A549 (cell line): ENCODE measurements around the gene SYNE4. TPM values are rescaled to one million over a fixed set of nuclear protein-coding genes. Genes with fewer than 3 reads are reported as not detected.

Source experiments
- ATAC-seq, 2 experiments: fragments of 200-7000 bp in 1 of 2; fragments of >200 bp in 1 of 2; cut with Nextera tagmentation in 1 of 2; cut with Tn5 transposase in 1 of 2; 3 replicates each; pipeline versions ENCODE4 v1.8.0 to v1.9.1; 2018 to 2020; ENCODE audit warnings: mild to moderate bottlenecking in 1 of 2, moderate library complexity in 1 of 2
- CTCF ChIA-PET: fragments of 300-600 bp; sonication (Branson Sonifier 250); formaldehyde crosslinking; extraction: SDS; loops from one replicate; lab custom pipeline; 2021; ENCODE audit warnings: antibody characterized with exemption, inconsistent platforms; lab: Yijun Ruan, JAX
- POLR2A ChIA-PET: fragments of 350-600 bp; formaldehyde crosslinking; extraction: SDS; loops from one replicate; lab custom pipeline; 2021; ENCODE audit warnings: antibody characterized with exemption, inconsistent platforms; lab: Yijun Ruan, JAX
- DNase-seq, 2 experiments: peaks; one replicate each; pipeline versions ENCODE4 v3.0.0 to v3.0.0-alpha.2; 2011 to 2016; ENCODE audit warnings: low read depth in 1 of 2, low spot score in 1 of 2
- FAIRE-seq: peaks from 2 replicates; lab custom pipeline; 2011; peaks lifted over from hg19 to GRCh38; lab: Jason Lieb, UNC
- H3K27ac ChIP-seq, 2 experiments: fragments of >200 bp; sonication (Bioruptor Twin); formaldehyde crosslinking; 3 replicates each; pipeline ENCODE4 v1.5.1; 2016 to 2017
- H3K4me1 ChIP-seq: fragments of >200 bp; sonication (Bioruptor Twin); formaldehyde crosslinking; 3 replicates; pipeline ENCODE4 v1.6.1; 2016
- H3K4me2 ChIP-seq: fragments of >200 bp; sonication (Bioruptor Twin); formaldehyde crosslinking; 3 replicates; pipeline ENCODE4 v1.6.1; 2016
- H3K4me3 ChIP-seq: fragments of >200 bp; sonication (Bioruptor Twin); formaldehyde crosslinking; 3 replicates; pipeline ENCODE4 v1.5.1; 2016
- H3K9me3 ChIP-seq: fragments of >200 bp; sonication (Bioruptor Twin); formaldehyde crosslinking; 3 replicates; pipeline ENCODE4 v1.6.1; 2016
- CBX8 ChIP-seq: fragments of 200-600 bp; sonication (generic); IDR thresholded peaks from 2 replicates; pipeline ENCODE4 v1.6.1; 2016
- CEBPB ChIP-seq, 2 experiments: fragments of >200 bp in 1 of 2; sonication (Bioruptor Twin) in 1 of 2; formaldehyde crosslinking in 1 of 2; IDR thresholded peaks; 2 replicates each; pipeline ENCODE4 v1.6.1; 2012 to 2016
- CHD4 ChIP-seq: fragments of 200-600 bp; sonication (generic); IDR thresholded peaks from 2 replicates; pipeline ENCODE4 v1.6.1; 2016; ENCODE audit warnings: antibody characterized with exemption, mild to moderate bottlenecking, borderline replicate concordance
- EHF ChIP-seq: fragments of 250-450 bp; sonication (Bioruptor Pico); IDR thresholded peaks from 2 replicates; pipeline ENCODE4 v1.5.0; 2020; ENCODE audit warnings: mild to moderate bottlenecking
- EHMT2 ChIP-seq: fragments of 200-600 bp; sonication (generic); IDR thresholded peaks from 2 replicates; pipeline ENCODE4 v1.6.1; 2016; ENCODE audit warnings: antibody characterized with exemption, low read depth, mild to moderate bottlenecking, moderate library complexity
- ESRRA ChIP-seq: fragments of 150-350 bp; IDR thresholded peaks from 2 replicates; pipeline ENCODE4 v1.6.1; 2014; ENCODE audit warnings: mild to moderate bottlenecking, low read length, borderline replicate concordance
- FOSB ChIP-seq: fragments of 250-450 bp; sonication (Bioruptor Pico); IDR thresholded peaks from 2 replicates; pipeline ENCODE4 v1.5.0; 2020; ENCODE audit warnings: mild to moderate bottlenecking, moderate library complexity
- FOSL2 ChIP-seq, 2 experiments: fragments of 450-650 bp in 1 of 2; fragments of >200 bp in 1 of 2; sonication (Bioruptor Twin) in 1 of 2; formaldehyde crosslinking; IDR thresholded peaks; 2 replicates each; pipeline versions ENCODE4 v1.5.0 to v1.6.1; 2016 to 2020; ENCODE audit warnings: mild to moderate bottlenecking in 1 of 2, moderate library complexity in 1 of 2
- GATA3 ChIP-seq: IDR thresholded peaks from 2 replicates; pipeline ENCODE4 v1.6.1; 2012; ENCODE audit warnings: borderline replicate concordance
- JUN ChIP-seq, 2 experiments: fragments of >200 bp; sonication (Bioruptor Twin); formaldehyde crosslinking; IDR thresholded peaks; 2 replicates in 1 of 2; 3 replicates in 1 of 2; pipeline ENCODE4 v1.6.1; 2016 to 2017
- KDM5A ChIP-seq: fragments of 200-600 bp; sonication (generic); IDR thresholded peaks from 2 replicates; pipeline ENCODE4 v1.6.1; 2016; ENCODE audit warnings: antibody characterized with exemption, mild to moderate bottlenecking
- NR3C1 ChIP-seq: fragments of >200 bp; sonication (Bioruptor Twin); formaldehyde crosslinking; IDR thresholded peaks from 3 replicates; pipeline ENCODE4 v1.6.1; 2017
- PHF8 ChIP-seq: fragments of 200-600 bp; sonication (generic); IDR thresholded peaks from 2 replicates; pipeline ENCODE4 v1.6.1; 2016; ENCODE audit warnings: low read depth, mild to moderate bottlenecking, antibody characterized with exemption, moderate library complexity, borderline replicate concordance
- RAD21 ChIP-seq, 2 experiments: fragments of >200 bp in 1 of 2; sonication (Bioruptor Twin) in 1 of 2; formaldehyde crosslinking in 1 of 2; IDR thresholded peaks in 1 of 2; conservative IDR thresholded peaks in 1 of 2; 2 replicates in 1 of 2; 3 replicates in 1 of 2; pipeline ENCODE4 v1.6.1; 2012 to 2018; ENCODE audit warnings: inconsistent platforms in 1 of 2
- RARB ChIP-seq: fragments of 250-450 bp; sonication (Bioruptor Pico); IDR thresholded peaks from 2 replicates; pipeline ENCODE4 v1.8.0; 2021; ENCODE audit warnings: mild to moderate bottlenecking, moderate library complexity
- RFX5 ChIP-seq: fragments of 450-650 bp; IDR thresholded peaks from 2 replicates; pipeline ENCODE4 v1.7.1; 2014; ENCODE audit warnings: antibody characterized with exemption, mild to moderate bottlenecking, moderate library complexity
- SMC3 ChIP-seq: fragments of >200 bp; sonication (Bioruptor Twin); formaldehyde crosslinking; IDR thresholded peaks from 3 replicates; pipeline ENCODE4 v1.6.1; 2018; ENCODE audit warnings: inconsistent platforms
- SREBF2 ChIP-seq: fragments of 450-650 bp; IDR thresholded peaks from 2 replicates; pipeline ENCODE4 v1.6.1; 2014; ENCODE audit warnings: mild to moderate bottlenecking, moderate library complexity
- USF2 ChIP-seq: fragments of 450-650 bp; IDR thresholded peaks from 2 replicates; pipeline ENCODE4 v1.6.1; 2014; ENCODE audit warnings: antibody characterized with exemption
- ZC3H11A ChIP-seq: fragments of 450-650 bp; IDR thresholded peaks from 2 replicates; pipeline ENCODE4 v1.6.1; 2014; ENCODE audit warnings: antibody characterized with exemption, mild to moderate bottlenecking
- ZSCAN20 ChIP-seq: fragments of 250-450 bp; sonication (Bioruptor Pico); IDR thresholded peaks from 2 replicates; pipeline ENCODE4 v1.8.0; 2022; ENCODE audit warnings: mild to moderate bottlenecking, moderate library complexity
- WGBS: methylation state at CpG from one replicate; pipeline ENCODE4 v1.1.6; 2017; ENCODE audit errors: missing lambda C conversion rate; 5-methylcytosine and 5-hydroxymethylcytosine counted together
- polyA plus RNA-seq, 4 experiments: library from polyadenylated mRNA; depleted of rRNA in 3 of 4; stranded (reverse); fragments of >200 nt; fragmentation: RNase III in 1 of 4; extraction: RNeasy Plus Mini Kit Qiagen cat#74134 plus additional on column Dnase treatment in 1 of 4; gene quantifications; 2 replicates in 3 of 4; 3 replicates in 1 of 4; pipeline ENCODE4 v1.2.3, GENCODE V29; 2011 to 2017
- TF ChIP-seq, protein P1 (sequence below): fragments of 200-600 bp; sonication (generic); IDR thresholded peaks from 2 replicates; pipeline ENCODE4 v1.6.1; 2016; ENCODE audit warnings: antibody characterized with exemption, mild to moderate bottlenecking, moderate library complexity
- TF ChIP-seq, protein P2 (sequence below): IDR thresholded peaks from 2 replicates; pipeline ENCODE4 v1.6.1; 2012; ENCODE audit warnings: low read depth, borderline replicate concordance
- TF ChIP-seq, protein P3 (sequence below): fragments of 150-350 bp; IDR thresholded peaks from 2 replicates; pipeline ENCODE4 v1.6.1; 2014; ENCODE audit warnings: low read depth, mild to moderate bottlenecking, low read length

SYNE4 gene
- polyA plus RNA-seq, 2 of the 4 experiments (the other 2 are of a cell fraction) = 0.37 to 0.56 TPM

DNA sequence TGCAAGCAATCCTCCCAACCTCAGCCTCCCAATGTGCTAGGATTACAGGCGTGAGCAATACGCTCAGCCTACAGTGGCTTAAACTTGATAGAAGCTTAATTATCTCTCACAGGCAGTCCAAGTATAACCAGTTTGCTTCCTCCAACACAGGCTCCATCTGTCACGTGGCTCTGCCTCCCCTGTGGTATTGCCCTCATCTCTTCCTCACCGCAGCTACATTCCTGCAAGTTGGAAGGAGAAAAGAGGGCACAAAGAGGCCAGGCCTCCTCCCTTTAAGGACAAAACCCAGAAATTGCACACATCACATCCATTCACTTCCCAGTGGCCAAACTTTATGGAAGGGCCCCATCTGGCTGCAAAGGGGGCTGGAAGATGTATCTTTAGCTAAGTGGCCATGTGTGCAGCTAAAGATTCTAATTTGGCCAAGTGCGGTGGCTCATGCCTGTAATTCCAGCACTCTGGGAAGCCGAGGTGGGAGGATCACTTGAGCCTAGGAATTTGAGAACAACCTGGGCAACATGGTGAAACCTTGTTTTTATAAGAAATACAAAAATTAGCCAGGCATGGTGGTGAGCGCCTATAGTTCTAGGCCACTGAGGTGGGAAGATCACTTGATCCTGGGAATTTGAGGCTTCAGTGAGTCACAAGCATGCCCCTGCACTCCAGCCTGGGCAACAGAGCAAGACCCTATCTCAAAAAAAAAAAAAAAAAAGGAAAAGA, 16.7 kb downstream of the SYNE4 start:
- no peak for ATAC-seq
- 71% methylated on average over 7 of the region's 7 CpGs for WGBS
- CTCF ChIA-PET = interaction anchor here (0.9 to 2.5 kb wide), 10 partner anchors 10 to 177 kb away, joined by 3 to 10 read pairs (median 5); partner anchors contain the start of gene ALKBH6
- TF ChIP-seq, protein P1, sequence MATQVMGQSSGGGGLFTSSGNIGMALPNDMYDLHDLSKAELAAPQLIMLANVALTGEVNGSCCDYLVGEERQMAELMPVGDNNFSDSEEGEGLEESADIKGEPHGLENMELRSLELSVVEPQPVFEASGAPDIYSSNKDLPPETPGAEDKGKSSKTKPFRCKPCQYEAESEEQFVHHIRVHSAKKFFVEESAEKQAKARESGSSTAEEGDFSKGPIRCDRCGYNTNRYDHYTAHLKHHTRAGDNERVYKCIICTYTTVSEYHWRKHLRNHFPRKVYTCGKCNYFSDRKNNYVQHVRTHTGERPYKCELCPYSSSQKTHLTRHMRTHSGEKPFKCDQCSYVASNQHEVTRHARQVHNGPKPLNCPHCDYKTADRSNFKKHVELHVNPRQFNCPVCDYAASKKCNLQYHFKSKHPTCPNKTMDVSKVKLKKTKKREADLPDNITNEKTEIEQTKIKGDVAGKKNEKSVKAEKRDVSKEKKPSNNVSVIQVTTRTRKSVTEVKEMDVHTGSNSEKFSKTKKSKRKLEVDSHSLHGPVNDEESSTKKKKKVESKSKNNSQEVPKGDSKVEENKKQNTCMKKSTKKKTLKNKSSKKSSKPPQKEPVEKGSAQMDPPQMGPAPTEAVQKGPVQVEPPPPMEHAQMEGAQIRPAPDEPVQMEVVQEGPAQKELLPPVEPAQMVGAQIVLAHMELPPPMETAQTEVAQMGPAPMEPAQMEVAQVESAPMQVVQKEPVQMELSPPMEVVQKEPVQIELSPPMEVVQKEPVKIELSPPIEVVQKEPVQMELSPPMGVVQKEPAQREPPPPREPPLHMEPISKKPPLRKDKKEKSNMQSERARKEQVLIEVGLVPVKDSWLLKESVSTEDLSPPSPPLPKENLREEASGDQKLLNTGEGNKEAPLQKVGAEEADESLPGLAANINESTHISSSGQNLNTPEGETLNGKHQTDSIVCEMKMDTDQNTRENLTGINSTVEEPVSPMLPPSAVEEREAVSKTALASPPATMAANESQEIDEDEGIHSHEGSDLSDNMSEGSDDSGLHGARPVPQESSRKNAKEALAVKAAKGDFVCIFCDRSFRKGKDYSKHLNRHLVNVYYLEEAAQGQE = no peak
- TF ChIP-seq EHF (CRISPR knock-in tag) (no peak), RARB (CRISPR knock-in tag) (no peak), ZSCAN20 (CRISPR knock-in tag) (no peak), PHF8 (no peak), USF2 (no peak), EHMT2 (no peak)
- POLR2A ChIA-PET = interaction anchor here (0.5 to 0.8 kb wide), 2 partner anchors 62 to 139 kb away, joined by 4 to 6 read pairs; partner anchors contain the start of gene THAP8
- DNase-seq = no peak
- no peak overlapping the region for H3K27ac ChIP-seq
- H3K4me2 ChIP-seq = no peak overlapping the region
- H3K4me3 ChIP-seq = no peak overlapping the region
- H3K4me1 ChIP-seq = peaks cover 15% of the 10 kb centered on the region
- FAIRE-seq = no peak
- H3K9me3 ChIP-seq = peaks cover 9% of the 10 kb centered on the region; the same call in 2 of the 3 replicates

DNA sequence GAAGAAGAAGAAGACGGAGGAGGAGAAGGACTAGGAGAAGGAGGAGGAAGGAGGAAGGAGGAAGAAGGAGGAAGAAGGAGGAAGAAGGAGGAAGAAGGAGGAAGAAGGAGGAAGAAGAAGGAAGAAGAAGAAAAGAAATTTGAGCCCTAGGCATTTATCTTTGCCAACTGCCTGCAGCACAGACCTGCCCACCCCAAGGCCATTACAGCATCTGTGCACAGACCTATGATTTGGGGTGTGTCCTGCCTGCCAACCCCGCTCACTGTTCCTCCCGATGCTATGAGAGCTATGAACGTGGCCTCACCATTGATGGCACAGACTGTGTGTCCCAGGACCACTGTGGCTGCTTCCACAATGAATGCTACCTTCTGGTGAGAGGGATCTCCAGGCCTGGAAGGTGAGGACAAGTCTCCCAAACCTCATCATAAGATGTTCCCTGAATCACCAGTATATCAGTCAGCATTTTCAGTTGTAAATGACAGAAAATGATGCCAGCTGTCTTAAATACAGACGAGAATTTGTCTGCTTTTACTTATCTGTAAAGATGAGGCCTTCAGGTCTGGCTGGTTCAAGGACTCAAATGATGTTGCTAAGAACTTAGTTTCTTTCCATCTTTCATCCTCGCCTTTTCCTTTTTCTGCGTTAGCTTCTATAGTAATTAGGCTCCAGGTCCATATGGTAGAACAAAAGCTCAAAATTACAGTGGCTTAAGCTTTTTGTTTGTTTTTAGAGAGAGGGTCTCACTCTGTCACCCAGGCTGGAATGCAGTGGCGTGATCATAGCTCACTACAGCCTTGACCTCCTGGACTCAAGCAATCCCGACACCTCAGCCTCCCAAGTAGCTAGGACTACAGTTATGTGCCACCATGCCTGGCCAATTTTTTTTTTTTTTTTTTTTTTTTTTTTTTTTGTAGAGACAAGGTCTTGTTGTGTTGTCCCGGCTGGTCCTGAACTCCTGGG, 17.6 kb downstream of the SYNE4 start:
- peaks cover 7% of the 10 kb centered on the region for H3K4me1 ChIP-seq
- H3K4me2 ChIP-seq = no peak overlapping the region
- no peak overlapping the region for H3K4me3 ChIP-seq
- TF ChIP-seq RAD21 (conservative IDR thresholded peaks at IDR 0.05 in 1 of 2, IDR thresholded peaks at IDR 0.05 in 1 of 2) = no peak
- no peak for TF ChIP-seq EHF (CRISPR knock-in tag)
- TF ChIP-seq RARB (CRISPR knock-in tag) = no peak
- no peak for TF ChIP-seq CEBPB (IDR thresholded peaks at IDR 0.05)
- no peak for TF ChIP-seq JUN (IDR thresholded peaks at IDR 0.05)
- TF ChIP-seq NR3C1 = no peak
- TF ChIP-seq CHD4 = no peak
- no peak for TF ChIP-seq CBX8
- DNase-seq = no peak
- ATAC-seq = no peak
- H3K9me3 ChIP-seq = peaks cover 9% of the 10 kb centered on the region; the same call in 2 of the 3 replicates
- no peak overlapping the region for H3K27ac ChIP-seq
- peak; percentile 85 for FAIRE-seq
- WGBS = 59% methylated on average over 10 of the region's 10 CpGs
- ChIA-PET POLR2A (interaction anchor here (0.5 to 0.8 kb wide), 2 partner anchors 63 to 140 kb away, joined by 4 to 6 read pairs; partner anchors contain the start of gene THAP8), CTCF (interaction anchor here (0.9 to 2.5 kb wide), 8 partner anchors 10 to 178 kb away, joined by 3 to 10 read pairs (median 5); partner anchors contain the start of gene ALKBH6)

DNA sequence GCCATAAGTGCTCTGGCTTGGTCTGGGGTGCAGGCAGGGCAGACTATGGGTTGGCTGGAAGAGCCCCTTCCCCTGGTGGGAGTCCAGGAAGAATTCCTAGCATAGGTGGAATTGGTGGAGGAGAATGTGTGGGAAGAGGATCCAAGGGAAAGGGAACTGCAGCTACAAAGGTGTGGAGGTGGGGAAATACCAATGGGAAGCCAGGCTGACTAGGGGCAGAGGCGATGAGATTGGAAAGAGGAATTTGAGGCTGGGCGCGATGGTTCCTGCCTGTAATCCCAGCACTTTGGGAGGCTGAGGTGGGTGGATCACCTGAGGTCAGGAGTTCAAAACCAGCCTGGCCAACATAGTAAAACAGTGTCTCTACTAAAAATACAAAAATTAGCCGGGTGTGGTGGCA, 18.5 kb downstream of the SYNE4 start:
- ChIA-PET POLR2A (no interaction called here), CTCF (interaction anchor here (1.0 kb wide), 1 partner anchor 15 kb away, joined by 3 read pairs; no protein-coding TSS in a partner anchor)
- FAIRE-seq (no peak), DNase-seq (no peak), ATAC-seq (no peak)
- no peak overlapping the region for H3K4me2 ChIP-seq
- no peak overlapping the region for H3K27ac ChIP-seq
- H3K9me3 ChIP-seq = peaks cover 9% of the 10 kb centered on the region; the same call in 2 of the 3 replicates
- WGBS = 69% methylated on average over 4 of the region's 4 CpGs
- H3K4me1 ChIP-seq = peaks cover 5% of the 10 kb centered on the region; the same call in 1 of the 3 replicates
- no peak overlapping the region for H3K4me3 ChIP-seq
- TF ChIP-seq, protein P2, sequence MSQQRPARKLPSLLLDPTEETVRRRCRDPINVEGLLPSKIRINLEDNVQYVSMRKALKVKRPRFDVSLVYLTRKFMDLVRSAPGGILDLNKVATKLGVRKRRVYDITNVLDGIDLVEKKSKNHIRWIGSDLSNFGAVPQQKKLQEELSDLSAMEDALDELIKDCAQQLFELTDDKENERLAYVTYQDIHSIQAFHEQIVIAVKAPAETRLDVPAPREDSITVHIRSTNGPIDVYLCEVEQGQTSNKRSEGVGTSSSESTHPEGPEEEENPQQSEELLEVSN = no peak
- TF ChIP-seq, protein P3, sequence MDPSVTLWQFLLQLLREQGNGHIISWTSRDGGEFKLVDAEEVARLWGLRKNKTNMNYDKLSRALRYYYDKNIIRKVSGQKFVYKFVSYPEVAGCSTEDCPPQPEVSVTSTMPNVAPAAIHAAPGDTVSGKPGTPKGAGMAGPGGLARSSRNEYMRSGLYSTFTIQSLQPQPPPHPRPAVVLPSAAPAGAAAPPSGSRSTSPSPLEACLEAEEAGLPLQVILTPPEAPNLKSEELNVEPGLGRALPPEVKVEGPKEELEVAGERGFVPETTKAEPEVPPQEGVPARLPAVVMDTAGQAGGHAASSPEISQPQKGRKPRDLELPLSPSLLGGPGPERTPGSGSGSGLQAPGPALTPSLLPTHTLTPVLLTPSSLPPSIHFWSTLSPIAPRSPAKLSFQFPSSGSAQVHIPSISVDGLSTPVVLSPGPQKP = no peak
- TF ChIP-seq RFX5 (no peak), SREBF2 (no peak), ZSCAN20 (CRISPR knock-in tag) (no peak), CHD4 (no peak), SMC3 (no peak), FOSL2 (IDR thresholded peaks at IDR 0.05) (no peak), FOSL2 (CRISPR knock-in tag; IDR thresholded peaks at IDR 0.05) (no peak), GATA3 (no peak), FOSB (CRISPR knock-in tag) (no peak), KDM5A (no peak), NR3C1 (no peak), ZC3H11A (no peak), ESRRA (no peak)
